IMR-90 (cell line): ENCODE results near the gene HOXD9. TPM values are rescaled to one million over a fixed set of nuclear protein-coding genes. Genes with fewer than 3 reads are reported as not detected.

ENCODE experiments used
- ATAC-seq: fragments of 200-7000 bp; cut with Tn5 transposase; 2 replicates; pipeline ENCODE4 v1.9.1; 2020; ENCODE audit warnings: low read depth, mild to moderate bottlenecking, moderate library complexity
- BruUV-seq: library from RNA; stranded (reverse); fragments of 400-500 nt; replicated peaks from 2 replicates; lab custom pipeline; 2021; lab: Mats Ljungman, UMichigan
- CTCF ChIA-PET: fragments of 300-600 bp; formaldehyde crosslinking; extraction: SDS; loops from one replicate; lab custom pipeline; 2021; ENCODE audit warnings: antibody characterized with exemption; lab: Yijun Ruan, JAX
- POLR2A ChIA-PET: fragments of 300-600 bp; sonication (Branson Sonifier 250); formaldehyde crosslinking; loops from one replicate; lab custom pipeline; 2022; ENCODE audit warnings: antibody characterized with exemption; ENCODE audit not compliant: unreplicated experiment; lab: Charles Lee
- DNase-seq: peaks from one replicate; pipeline ENCODE4 v3.0.0; 2013
- H2AFZ ChIP-seq: replicated peaks from 2 replicates; pipeline ENCODE3; 2013; ENCODE audit warnings: low read length, mild to moderate bottlenecking; ENCODE audit not compliant: poor library complexity
- H2AK5ac ChIP-seq: 2 replicates; pipeline ENCODE4 v1.6.1; 2013; ENCODE audit warnings: low read depth, low read length, inconsistent platforms
- H2AK9ac ChIP-seq: replicated peaks from 2 replicates; pipeline ENCODE3; 2013; ENCODE audit warnings: mild to moderate bottlenecking, low read depth, low read length, moderate library complexity; ENCODE audit not compliant: poor library complexity
- H2BK120ac ChIP-seq: 2 replicates; pipeline ENCODE4 v1.6.1; 2013; ENCODE audit warnings: low read depth, low read length, inconsistent platforms
- H2BK15ac ChIP-seq: 3 replicates; pipeline ENCODE4 v1.6.1; 2013; ENCODE audit warnings: low read depth, low read length, inconsistent platforms
- H2BK20ac ChIP-seq: 2 replicates; pipeline ENCODE4 v1.6.1; 2013; ENCODE audit warnings: low read depth, mild to moderate bottlenecking, inconsistent platforms, low read length, moderate library complexity
- H2BK5ac ChIP-seq: 2 replicates; pipeline ENCODE4 v1.6.1; 2013; ENCODE audit warnings: mild to moderate bottlenecking, low read depth, low read length, inconsistent platforms; ENCODE audit not compliant: poor library complexity, severe bottlenecking
- H3K14ac ChIP-seq: replicated peaks from 2 replicates; pipeline ENCODE4 v1.6.1; 2013; ENCODE audit warnings: low read depth, low read length, inconsistent platforms
- H3K18ac ChIP-seq: 2 replicates; pipeline ENCODE4 v1.6.1; 2013; ENCODE audit warnings: low read depth, low read length, control low read depth
- H3K23ac ChIP-seq: 2 replicates; pipeline ENCODE4 v1.6.1; 2013; ENCODE audit warnings: low read depth, low read length, inconsistent platforms
- H3K27ac ChIP-seq: 2 replicates; pipeline ENCODE4 v1.5.1; 2013; ENCODE audit warnings: mild to moderate bottlenecking, control low read depth, low read length; ENCODE audit not compliant: insufficient read depth
- H3K27me3 ChIP-seq: 2 replicates; pipeline ENCODE4 v1.6.1; 2013; ENCODE audit warnings: low read length; ENCODE audit not compliant: control insufficient read depth, insufficient read depth
- H3K36me3 ChIP-seq: 2 replicates; pipeline ENCODE4 v1.6.1; 2013; ENCODE audit warnings: low read length, mixed read lengths; ENCODE audit not compliant: control insufficient read depth, insufficient read depth
- H3K4ac ChIP-seq: 2 replicates; pipeline ENCODE4 v1.6.1; 2013; ENCODE audit warnings: low read depth, low read length, inconsistent platforms
- H3K4me1 ChIP-seq: 2 replicates; pipeline ENCODE4 v1.6.1; 2013; ENCODE audit warnings: low read length, mixed read lengths; ENCODE audit not compliant: control insufficient read depth, insufficient read depth
- H3K4me2 ChIP-seq: 2 replicates; pipeline ENCODE4 v1.6.1; 2013; ENCODE audit warnings: low read depth, mild to moderate bottlenecking, control low read depth, low read length, moderate library complexity
- H3K4me3 ChIP-seq: 2 replicates; pipeline ENCODE4 v1.5.1; 2013; ENCODE audit warnings: low read depth, mild to moderate bottlenecking, control low read depth, low read length, moderate library complexity; ENCODE audit not compliant: insufficient read depth
- H3K56ac ChIP-seq: 2 replicates; pipeline ENCODE4 v1.6.1; 2013; ENCODE audit warnings: low read length, inconsistent platforms; ENCODE audit not compliant: insufficient read depth; ENCODE audit errors: extremely low read depth
- H3K79me1 ChIP-seq, 2 experiments: 2 replicates each; pipeline ENCODE4 v1.6.1; 2013; ENCODE audit warnings: low read length in 2 of 2, inconsistent platforms in 1 of 2, low read depth in 1 of 2
- H3K9ac ChIP-seq: 2 replicates; pipeline ENCODE4 v1.6.1; 2013; ENCODE audit warnings: low read depth, low read length, control low read depth
- H3K9me1 ChIP-seq: 2 replicates; pipeline ENCODE4 v1.6.1; 2013; ENCODE audit warnings: low read length, inconsistent platforms; ENCODE audit not compliant: insufficient read depth
- H3K9me3 ChIP-seq: 2 replicates; pipeline ENCODE4 v1.6.1; 2013; ENCODE audit warnings: low read length; ENCODE audit not compliant: control insufficient read depth, insufficient read depth
- H4K20me1 ChIP-seq: 2 replicates; pipeline ENCODE4 v1.6.1; 2013; ENCODE audit warnings: low read length, inconsistent platforms; ENCODE audit not compliant: insufficient read depth
- H4K5ac ChIP-seq: 2 replicates; pipeline ENCODE4 v1.6.1; 2013; ENCODE audit warnings: mild to moderate bottlenecking, low read depth, low read length, control low read depth
- H4K8ac ChIP-seq, 2 experiments: 2 replicates each; pipeline ENCODE4 v1.6.1; 2013; ENCODE audit warnings: low read depth in 2 of 2, low read length in 2 of 2, control low read depth in 1 of 2, inconsistent platforms in 1 of 2
- H4K91ac ChIP-seq: 2 replicates; pipeline ENCODE4 v1.6.1; 2013; ENCODE audit warnings: low read depth, low read length, inconsistent platforms; ENCODE audit not compliant: insufficient read depth
- FOS ChIP-seq: fragments of 150-350 bp; IDR thresholded peaks from 2 replicates; pipeline ENCODE4 v1.6.1; 2016; ENCODE audit warnings: low read depth, low read length
- MXI1 ChIP-seq: IDR thresholded peaks from 2 replicates; pipeline ENCODE4 v1.6.1; 2012; ENCODE audit warnings: low read depth, mild to moderate bottlenecking, low read length, moderate library complexity, borderline replicate concordance
- NFE2L2 ChIP-seq: fragments of 150-350 bp; IDR thresholded peaks from 2 replicates; pipeline ENCODE4 v1.6.1; 2016; ENCODE audit warnings: low read depth, mild to moderate bottlenecking, low read length
- RFX5 ChIP-seq: IDR thresholded peaks from 2 replicates; pipeline ENCODE4 v1.8.0; 2012; ENCODE audit warnings: low read depth, mild to moderate bottlenecking, low read length, moderate library complexity
- SMC3 ChIP-seq: fragments of 150-350 bp; IDR thresholded peaks from 2 replicates; pipeline ENCODE4 v1.6.1; 2016; ENCODE audit warnings: low read depth, mild to moderate bottlenecking, antibody characterized with exemption, low read length, moderate library complexity
- USF2 ChIP-seq: fragments of 150-350 bp; IDR thresholded peaks from 2 replicates; pipeline ENCODE4 v1.6.1; 2017; ENCODE audit warnings: mild to moderate bottlenecking, antibody characterized with exemption, low read length, low read depth
- WGBS, 2 experiments: methylation state at CpG; one replicate each; pipeline versions ENCODE4 v1.1.5 to v1.1.7; 2013; ENCODE audit warnings: missing lambda C conversion rate in 2 of 2; ENCODE audit not compliant: insufficient read length in 1 of 2; ENCODE audit errors: extremely low coverage in 2 of 2; 5-methylcytosine and 5-hydroxymethylcytosine counted together
- dilution Hi-C: fragments of 300-500 bp; cut with HindIII; formaldehyde crosslinking; loops from one replicate; pipeline ENCODE4 v1.14.3; 2018; ENCODE audit warnings: low sequenced_read_pairs; ENCODE audit not compliant: unreplicated experiment
- in situ Hi-C: fragments of 300-500 bp; cut with MboI; formaldehyde crosslinking; loops from 3 replicates; pipeline ENCODE4 v1.14.3; 2019; ENCODE audit warnings: low sequenced_read_pairs, inconsistent platforms, mixed read lengths
- intact Hi-C: fragments of 100-400 bp; cut with micrococcal nuclease; formaldehyde crosslinking; loops from 2 replicates; pipeline ENCODE4 v1.10.0; 2022
- polyA plus RNA-seq, 3 experiments: library from polyadenylated mRNA; depleted of rRNA; stranded (reverse); fragments of >200 nt; gene quantifications; 2 replicates each; pipeline ENCODE4 v1.2.3, GENCODE V29; 2012; ENCODE audit warnings: low replicate concordance in 1 of 3
- total RNA-seq: library from RNA; depleted of rRNA; stranded (reverse); fragments of >200 nt; gene quantifications from 2 replicates; pipeline ENCODE4 v1.2.3, GENCODE V29; 2012

The HOXD9 gene
- total and polyA plus RNA-seq, 2 of the 4 experiments (the other 2 are of a cell fraction) = not detected

- H3K79me1 ChIP-seq = no peaks in the 10 kb centered on the region
- H3K9me1 ChIP-seq = no peaks in the 10 kb centered on the region
- H2AK9ac ChIP-seq = no peak overlapping the region
- H3K9ac ChIP-seq = no peak overlapping the region
- H3K27ac ChIP-seq = no peak overlapping the region
- TF ChIP-seq USF2 (peak; percentile 57; the same call in 1 of the 2 replicates), RFX5 (no peak), FOS (no peak), SMC3 (no peak), NFE2L2 (no peak), MXI1 (no peak)
- no peaks in the 10 kb centered on the region for H3K4me1 ChIP-seq
- H4K20me1 ChIP-seq = no peaks in the 10 kb centered on the region
- no peak overlapping the region for H3K23ac ChIP-seq
- peak overlapping the region; percentile 39 for H2AFZ ChIP-seq
- peaks cover 90% of the 10 kb centered on the region for H3K27me3 ChIP-seq
- no peak overlapping the region for H2BK20ac ChIP-seq
- ChIA-PET POLR2A (no interaction called here), CTCF (no interaction called here)
- H3K36me3 ChIP-seq = no peaks in the 10 kb centered on the region
- peak overlapping the region; percentile 13; the same call in 1 of the 2 replicates for H3K4me3 ChIP-seq
- DNase-seq (no peak), ATAC-seq (peak; percentile 27; the same call in 1 of the 2 replicates)
- no peak overlapping the region for H2BK5ac ChIP-seq
- no peak overlapping the region for H3K18ac ChIP-seq
- no TSS peak for BruUV-seq
- H3K14ac ChIP-seq = no peak overlapping the region
- peaks cover 3% of the 10 kb centered on the region for H3K9me3 ChIP-seq
- no peak overlapping the region for H4K91ac ChIP-seq
- dilution Hi-C loops = no loop called here
- H3K4ac ChIP-seq = no peak overlapping the region
- in situ Hi-C loops = no loop called here
- no peak overlapping the region for H4K5ac ChIP-seq
- 1% methylated on average over 30 of the region's 71 CpGs; no CpG with 5 or more reads in 1 of the 2 experiments for WGBS, 2 experiments
- H2BK15ac ChIP-seq = no peak overlapping the region
- H2AK5ac ChIP-seq = no peak overlapping the region
- intact Hi-C loops = no loop called here
- no peak overlapping the region for H3K56ac ChIP-seq
- no peak overlapping the region for H4K8ac ChIP-seq
- no peak overlapping the region for H3K4me2 ChIP-seq
- no peak overlapping the region for H2BK120ac ChIP-seq
Observed at GRCh38 chr2:176136374-176137251, 14.1 kb downstream of the HOXD9 start.
